Measurements from ENCODE around the gene UBAC2. TPM values are rescaled to one million over a fixed set of nuclear protein-coding genes. Genes with fewer than 3 reads are reported as not detected.

Gene UBAC2
- total RNA-seq, 4 donors from 2014 or later, result 54.4 to 65.9 (median 59.5) TPM

- H3K27ac ChIP-seq, result no peak overlapping the region
- intact Hi-C loops (cut with DNase I; ENCODE audit: low total_unique reads), result no loop called here
- no peaks in the 10 kb centered on the region for H3K9me3 ChIP-seq
- DNase-seq, result no peak
- H3K4me3 ChIP-seq, result no peak overlapping the region
- TF ChIP-seq CTCF (IDR thresholded peaks at IDR 0.05), result no peak
- TF ChIP-seq POLR2A (IDR thresholded peaks at IDR 0.05), result no peak
- H3K27me3 ChIP-seq, result no peaks in the 10 kb centered on the region
- no peaks in the 10 kb centered on the region for H3K36me3 ChIP-seq
- no peaks in the 10 kb centered on the region for H3K4me1 ChIP-seq
Observed at GRCh38 chr13:99330942-99331341, 130.3 kb downstream of the UBAC2 start.

- intact Hi-C loops (cut with DNase I; ENCODE audit: low total_unique reads), result no loop called here
- H3K27ac ChIP-seq, result no peak overlapping the region
- no peak for DNase-seq
Observed at GRCh38 chr13:99331881-99332293, 131.2 kb downstream of the UBAC2 start.

GRCh38 chr13:99332456-99332855 lies 131.8 kb downstream of the UBAC2 start:
- no peak for DNase-seq

More at GRCh38 chr13:99331881-99332293, 131.2 kb downstream of the UBAC2 start:
- Histone ChIP-seq H3K36me3 (no peaks in the 10 kb centered on the region), H3K27me3 (no peaks in the 10 kb centered on the region), H3K9me3 (no peaks in the 10 kb centered on the region), H3K4me1 (no peaks in the 10 kb centered on the region), H3K4me3 (no peak overlapping the region)
- TF ChIP-seq POLR2A (IDR thresholded peaks at IDR 0.05) (no peak), CTCF (IDR thresholded peaks at IDR 0.05) (no peak)

DNA sequence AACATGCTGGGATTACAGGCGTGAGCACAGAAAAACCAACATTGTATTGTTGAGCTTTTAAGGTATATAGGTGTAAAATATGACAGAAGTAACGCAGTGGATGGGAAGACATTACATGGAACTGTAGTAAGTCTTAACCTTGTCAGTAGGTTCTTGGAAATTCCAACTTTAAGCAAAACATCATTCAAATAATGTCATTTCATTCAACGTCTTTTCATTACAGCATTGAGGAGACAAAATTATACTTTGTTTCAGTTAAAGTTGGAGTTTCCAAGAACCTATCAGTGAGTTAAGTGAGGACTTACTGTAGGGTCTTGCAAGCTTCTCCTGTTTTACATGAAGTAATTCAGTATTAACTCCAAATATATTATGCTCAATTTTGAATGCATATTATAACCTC lies 133.6 kb downstream of the UBAC2 start:
- TF ChIP-seq POLR2A (IDR thresholded peaks at IDR 0.05) (no peak), CTCF (IDR thresholded peaks at IDR 0.05) (no peak)
- no peaks in the 10 kb centered on the region for H3K9me3 ChIP-seq
- no peak overlapping the region for H3K27ac ChIP-seq
- H3K27me3 ChIP-seq, result no peaks in the 10 kb centered on the region
- no peak overlapping the region for H3K4me3 ChIP-seq
- no peak for DNase-seq
- H3K4me1 ChIP-seq, result no peaks in the 10 kb centered on the region
- H3K36me3 ChIP-seq, result no peaks in the 10 kb centered on the region
- intact Hi-C loops (cut with DNase I; ENCODE audit: low total_unique reads), result no loop called here

More at GRCh38 chr13:99332456-99332855, 131.8 kb downstream of the UBAC2 start:
- Histone ChIP-seq H3K27ac (no peak overlapping the region), H3K27me3 (no peaks in the 10 kb centered on the region), H3K4me3 (no peak overlapping the region), H3K4me1 (no peaks in the 10 kb centered on the region), H3K36me3 (no peaks in the 10 kb centered on the region), H3K9me3 (no peaks in the 10 kb centered on the region)
- intact Hi-C loops (cut with DNase I; ENCODE audit: low total_unique reads), result no loop called here
- TF ChIP-seq POLR2A (IDR thresholded peaks at IDR 0.05), result no peak
- no peak for TF ChIP-seq CTCF (IDR thresholded peaks at IDR 0.05)

- no peak overlapping the region for H3K4me3 ChIP-seq
- H3K9me3 ChIP-seq, result no peaks in the 10 kb centered on the region
- no peak for TF ChIP-seq CTCF (IDR thresholded peaks at IDR 0.05)
- TF ChIP-seq POLR2A (IDR thresholded peaks at IDR 0.05), result no peak
- DNase-seq, result no peak
- no peaks in the 10 kb centered on the region for H3K27me3 ChIP-seq
- H3K4me1 ChIP-seq, result no peaks in the 10 kb centered on the region
- intact Hi-C loops (cut with DNase I; ENCODE audit: low total_unique reads), result no loop called here
- no peaks in the 10 kb centered on the region for H3K36me3 ChIP-seq
- H3K27ac ChIP-seq, result no peak overlapping the region
Observed at GRCh38 chr13:99335087-99335486, 134.4 kb downstream of the UBAC2 start.

Data from uterus (tissue), 4 donors.